Measurements from ENCODE around the gene MOK. TPM values are rescaled to one million over a fixed set of nuclear protein-coding genes. Genes with fewer than 3 reads are reported as not detected.
A peak's percentile ranks its signal among the peaks of the same experiment; 100 is the strongest.

MOK gene
- total RNA-seq, 1 experiment from 2014 or later, result 2.8 TPM

- Histone ChIP-seq H2BK120ac (ENCODE audit: low read depth, low read length, poor library complexity, severe bottlenecking) (no peak overlapping the region), H2BK15ac (ENCODE audit: low read depth, low read length) (no peak overlapping the region), H2BK20ac (ENCODE audit: low read depth, low read length, poor library complexity, severe bottlenecking) (no peak overlapping the region), H3K4me1 (ENCODE audit: insufficient read depth, low read length) (no peaks in the 10 kb centered on the region), H3K27me3 (ENCODE audit: insufficient read depth, low read length) (no peaks in the 10 kb centered on the region), H3K9me3 (ENCODE audit: control insufficient read depth, low read depth, low read length) (no peaks in the 10 kb centered on the region), H3K18ac (ENCODE audit: insufficient read length, low read depth, low read length) (no peak overlapping the region), H4K20me1 (ENCODE audit: control insufficient read depth, insufficient read depth, insufficient read length) (no peaks in the 10 kb centered on the region), H2AK5ac (ENCODE audit: insufficient read length, low read length) (no peak overlapping the region), H3K79me1 (ENCODE audit: insufficient read depth, low read depth, low read length, poor library complexity, severe bottlenecking) (no peaks in the 10 kb centered on the region), H2BK12ac (ENCODE audit: insufficient read length, low read depth, low read length) (no peak overlapping the region), H3K23me2 (ENCODE audit: insufficient read length, low read depth, low read length, poor library complexity, severe bottlenecking) (no peaks in the 10 kb centered on the region), H3T11ph (ENCODE audit: low read length) (no peak overlapping the region), H3K14ac (ENCODE audit: insufficient read depth, low read length) (no peak overlapping the region), H4K8ac (replicated peaks; ENCODE audit: insufficient read length, low read depth, low read length) (no peak overlapping the region), H3K56ac (ENCODE audit: insufficient read length, low read depth, low read length) (no peak overlapping the region), H3K79me2 (ENCODE audit: insufficient read depth, low read length) (no peaks in the 10 kb centered on the region), H4K91ac (ENCODE audit: insufficient read length, low read depth, low read length) (no peak overlapping the region), H3K4ac (ENCODE audit: low read depth, low read length) (no peak overlapping the region), H2AFZ (ENCODE audit: low read length) (no peak overlapping the region), H3K9ac (ENCODE audit: extremely low read depth, insufficient read length, low read length) (no peak overlapping the region), H4K5ac (ENCODE audit: insufficient read length, low read depth, low read length) (no peak overlapping the region), H2BK5ac (ENCODE audit: insufficient read length, low read length) (no peak overlapping the region), H3K27ac (ENCODE audit: insufficient read length, low read depth, low read length) (no peak overlapping the region), H3K4me2 (ENCODE audit: insufficient read depth, insufficient read length, low read length) (no peak overlapping the region), H3K23ac (ENCODE audit: insufficient read length, low read depth, low read length) (no peak overlapping the region)
- WGBS (ENCODE audit: extremely low coverage, insufficient read length, low lambda C conversion rate), result no CpG with 5 or more reads among the region's 3 CpGs
- no peak for DNase-seq
- no peaks in the 10 kb centered on the region for H3K4me1 Mint-ChIP-seq
- TF ChIP-seq, protein P1, sequence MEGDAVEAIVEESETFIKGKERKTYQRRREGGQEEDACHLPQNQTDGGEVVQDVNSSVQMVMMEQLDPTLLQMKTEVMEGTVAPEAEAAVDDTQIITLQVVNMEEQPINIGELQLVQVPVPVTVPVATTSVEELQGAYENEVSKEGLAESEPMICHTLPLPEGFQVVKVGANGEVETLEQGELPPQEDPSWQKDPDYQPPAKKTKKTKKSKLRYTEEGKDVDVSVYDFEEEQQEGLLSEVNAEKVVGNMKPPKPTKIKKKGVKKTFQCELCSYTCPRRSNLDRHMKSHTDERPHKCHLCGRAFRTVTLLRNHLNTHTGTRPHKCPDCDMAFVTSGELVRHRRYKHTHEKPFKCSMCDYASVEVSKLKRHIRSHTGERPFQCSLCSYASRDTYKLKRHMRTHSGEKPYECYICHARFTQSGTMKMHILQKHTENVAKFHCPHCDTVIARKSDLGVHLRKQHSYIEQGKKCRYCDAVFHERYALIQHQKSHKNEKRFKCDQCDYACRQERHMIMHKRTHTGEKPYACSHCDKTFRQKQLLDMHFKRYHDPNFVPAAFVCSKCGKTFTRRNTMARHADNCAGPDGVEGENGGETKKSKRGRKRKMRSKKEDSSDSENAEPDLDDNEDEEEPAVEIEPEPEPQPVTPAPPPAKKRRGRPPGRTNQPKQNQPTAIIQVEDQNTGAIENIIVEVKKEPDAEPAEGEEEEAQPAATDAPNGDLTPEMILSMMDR (conservative IDR thresholded peaks at IDR 0.05), result no peak
- no peaks in the 10 kb centered on the region for H3K9me3 Mint-ChIP-seq
- H3K36me3 Mint-ChIP-seq (ENCODE audit: insufficient read depth in 1 of 3, low read depth in 3 of 3), result peaks cover 18 to 63% (median 41%) of the 10 kb centered on the region in 3 experiments; a peak in 6 of 7 replicates
- H3K27me3 Mint-ChIP-seq (ENCODE audit: low read depth), result no peaks in the 10 kb centered on the region
- H3K27ac Mint-ChIP-seq, result peak overlapping the region in 1 of 3 experiments; percentile 73; a peak in 1 of 7 replicates
- H3K4me3 Mint-ChIP-seq, result no peak overlapping the region
These were observed 40.3 kb upstream of the MOK start for GRCh38 chr14:102345232-102345631.

All from H9 (cell line).